ENCODE measurements around the gene CEBPE. TPM values are rescaled to one million over a fixed set of nuclear protein-coding genes. Genes with fewer than 3 reads are reported as not detected.

CEBPE gene
- total RNA-seq, 2 experiments from 2014 or later = 0.45 to 0.68 TPM

- Mint-ChIP-seq H3K27ac (no peak within 1 kb of the TSS), H3K4me3 (no peak within 1 kb of the TSS)
These were observed 14.3 kb downstream of the CEBPE start, which contains the start of gene CIROP for GRCh38 chr14:23104591-23105347. Gene CIROP, minus strand, starts transcription at chr14:23104989. Its CDS starts 69 bp downstream, at chr14:23104920.

GRCh38 chr14:23104070-23104590 lies 14.9 kb downstream of the CEBPE start:
- Mint-ChIP-seq H3K36me3 (peaks cover 2% of the 10 kb centered on the region), H3K27ac (no peak overlapping the region), H3K4me3 (no peak overlapping the region), H3K4me1 (no peaks in the 10 kb centered on the region), H3K9me3 (no peaks in the 10 kb centered on the region), H3K27me3 (no peaks in the 10 kb centered on the region)
- no peak for DNase-seq

More at GRCh38 chr14:23104591-23105347, 14.3 kb downstream of the CEBPE start, which contains the start of gene CIROP:
- Mint-ChIP-seq H3K9me3 (no peaks in the 10 kb centered on the region), H3K36me3 (no peaks in the 10 kb centered on the region), H3K4me1 (no peaks in the 10 kb centered on the region), H3K27me3 (no peaks in the 10 kb centered on the region)
- no peak for DNase-seq

- H3K27ac Mint-ChIP-seq = no peak overlapping the region
- peaks cover 3% of the 10 kb centered on the region for H3K36me3 Mint-ChIP-seq
- H3K9me3 Mint-ChIP-seq = no peaks in the 10 kb centered on the region
- no peaks in the 10 kb centered on the region for H3K4me1 Mint-ChIP-seq
- H3K27me3 Mint-ChIP-seq = no peaks in the 10 kb centered on the region
- no peak overlapping the region for H3K4me3 Mint-ChIP-seq
- no peak for DNase-seq
These were observed 15.5 kb downstream of the CEBPE start for GRCh38 chr14:23103581-23103980.

- DNase-seq = no peak
- Mint-ChIP-seq H3K4me1 (peaks cover under 1% of the 10 kb centered on the region), H3K9me3 (no peaks in the 10 kb centered on the region), H3K27ac (no peak overlapping the region), H3K36me3 (peaks cover 8% of the 10 kb centered on the region), H3K27me3 (no peaks in the 10 kb centered on the region), H3K4me3 (no peak overlapping the region)
These were observed 16.3 kb downstream of the CEBPE start for GRCh38 chr14:23102801-23103200.

- no peak for DNase-seq
- H3K27ac Mint-ChIP-seq = no peak overlapping the region
- no peak overlapping the region for H3K4me3 Mint-ChIP-seq
- H3K4me1 Mint-ChIP-seq = peaks cover 8% of the 10 kb centered on the region
- no peaks in the 10 kb centered on the region for H3K9me3 Mint-ChIP-seq
- peaks cover 15% of the 10 kb centered on the region for H3K36me3 Mint-ChIP-seq
- no peaks in the 10 kb centered on the region for H3K27me3 Mint-ChIP-seq
These were observed 16.9 kb downstream of the CEBPE start for GRCh38 chr14:23101986-23102625.

- peaks cover 15% of the 10 kb centered on the region for H3K4me1 Mint-ChIP-seq
- no peak for DNase-seq
- no peak overlapping the region for H3K4me3 Mint-ChIP-seq
- H3K9me3 Mint-ChIP-seq = no peaks in the 10 kb centered on the region
- no peaks in the 10 kb centered on the region for H3K27me3 Mint-ChIP-seq
- peaks cover 22% of the 10 kb centered on the region for H3K36me3 Mint-ChIP-seq
- no peak overlapping the region for H3K27ac Mint-ChIP-seq
These were observed 17.7 kb downstream of the CEBPE start for GRCh38 chr14:23101213-23101970.

GRCh38 chr14:23099212-23099861 lies 19.7 kb downstream of the CEBPE start:
- no peaks in the 10 kb centered on the region for H3K9me3 Mint-ChIP-seq
- H3K27me3 Mint-ChIP-seq = no peaks in the 10 kb centered on the region
- H3K27ac Mint-ChIP-seq = no peak overlapping the region
- H3K36me3 Mint-ChIP-seq = peaks cover 22% of the 10 kb centered on the region
- no peak overlapping the region for H3K4me3 Mint-ChIP-seq
- H3K4me1 Mint-ChIP-seq = peaks cover 15% of the 10 kb centered on the region
- DNase-seq = no peak

- Mint-ChIP-seq H3K36me3 (peaks cover 22% of the 10 kb centered on the region), H3K4me1 (peaks cover 22% of the 10 kb centered on the region), H3K9me3 (no peaks in the 10 kb centered on the region), H3K4me3 (no peak overlapping the region), H3K27me3 (no peaks in the 10 kb centered on the region), H3K27ac (no peak overlapping the region)
- DNase-seq = no peak
These were observed 21.3 kb downstream of the CEBPE start for GRCh38 chr14:23097786-23098185.

- no peak within 1 kb of the TSS for H3K4me3 Mint-ChIP-seq
- no peaks in the 10 kb centered on the region for H3K27me3 Mint-ChIP-seq
- peak; percentile 98 for DNase-seq
- peaks cover 31% of the 10 kb centered on the region for H3K36me3 Mint-ChIP-seq
- peaks cover 30% of the 10 kb centered on the region for H3K4me1 Mint-ChIP-seq
- no peaks in the 10 kb centered on the region for H3K9me3 Mint-ChIP-seq
- no peak within 1 kb of the TSS for H3K27ac Mint-ChIP-seq
These were observed 23.6 kb downstream of the CEBPE start, which contains the start of gene C14orf119 for GRCh38 chr14:23095196-23096108. Gene C14orf119, plus strand, starts transcription at chr14:23095505. Its CDS starts 2,154 bp downstream, at chr14:23097659.

- Mint-ChIP-seq H3K4me1 (peaks cover 32% of the 10 kb centered on the region), H3K9me3 (no peaks in the 10 kb centered on the region), H3K27ac (no peak within 1 kb of the TSS), H3K4me3 (no peak within 1 kb of the TSS), H3K27me3 (no peaks in the 10 kb centered on the region), H3K36me3 (peaks cover 33% of the 10 kb centered on the region)
- DNase-seq = peak; percentile 80
These were observed 24.3 kb downstream of the CEBPE start, which contains the start of gene ACIN1 for GRCh38 chr14:23094666-23095195. Gene ACIN1, minus strand, starts transcription at chr14:23095136. Its CDS starts 24 bp downstream, at chr14:23095112.

GRCh38 chr14:23093991-23094665 lies 24.9 kb downstream of the CEBPE start:
- Mint-ChIP-seq H3K36me3 (peaks cover 35% of the 10 kb centered on the region), H3K4me3 (no peak overlapping the region), H3K4me1 (peaks cover 36% of the 10 kb centered on the region), H3K9me3 (no peaks in the 10 kb centered on the region), H3K27me3 (no peaks in the 10 kb centered on the region), H3K27ac (no peak overlapping the region)
- DNase-seq = no peak

GRCh38 chr14:23093526-23093925 lies 25.5 kb downstream of the CEBPE start:
- no peak for DNase-seq
- H3K27me3 Mint-ChIP-seq = no peaks in the 10 kb centered on the region
- no peak overlapping the region for H3K4me3 Mint-ChIP-seq
- H3K9me3 Mint-ChIP-seq = no peaks in the 10 kb centered on the region
- peaks cover 36% of the 10 kb centered on the region for H3K4me1 Mint-ChIP-seq
- H3K27ac Mint-ChIP-seq = no peak overlapping the region
- peaks cover 34% of the 10 kb centered on the region for H3K36me3 Mint-ChIP-seq

- Mint-ChIP-seq H3K4me3 (no peak overlapping the region), H3K4me1 (peaks cover 38% of the 10 kb centered on the region), H3K27ac (no peak overlapping the region), H3K36me3 (peaks cover 30% of the 10 kb centered on the region), H3K9me3 (no peaks in the 10 kb centered on the region), H3K27me3 (no peaks in the 10 kb centered on the region)
- DNase-seq = no peak
These were observed 26.0 kb downstream of the CEBPE start for GRCh38 chr14:23093104-23093503.

Data from activated naive CD8-positive, alpha-beta T cell treated with anti-CD3 and anti-CD28 coated beads for 36 hours (primary cell).